H1 (cell line): Measurements from ENCODE around the gene IQCE.

ENCODE experiments used
- EZH2 ChIP-seq: fragments of 200-600 bp; sonication (generic); IDR thresholded peaks from 2 replicates; pipeline ENCODE4 v1.7.1; 2012; ENCODE audit warnings: low read depth, mild to moderate bottlenecking, moderate library complexity, low read length, inconsistent platforms; ENCODE audit not compliant: severe bottlenecking
- GABPA ChIP-seq: IDR thresholded peaks from 2 replicates; pipeline ENCODE4 v1.6.1; 2011; ENCODE audit warnings: mild to moderate bottlenecking, low read length, moderate library complexity, borderline replicate concordance; ENCODE audit not compliant: insufficient read depth
- NRF1 ChIP-seq: IDR thresholded peaks from 2 replicates; pipeline ENCODE4 v1.6.1; 2011; ENCODE audit warnings: mild to moderate bottlenecking, low read depth, low read length, improper control_type of control experiment
- POLR2A ChIP-seq, 2 experiments: IDR thresholded peaks; 1 replicate in 1 of 2; 2 replicates in 1 of 2; pipeline ENCODE4 v1.6.1; 2011; ENCODE audit warnings: low read depth in 2 of 2, low read length in 2 of 2, mild to moderate bottlenecking in 2 of 2; ENCODE audit errors: control extremely low read depth in 1 of 2
- POLR2AphosphoS5 ChIP-seq: IDR thresholded peaks from 2 replicates; pipeline ENCODE4 v1.6.1; 2011; ENCODE audit warnings: low read depth, low read length
- RAD21 ChIP-seq, 2 experiments: IDR thresholded peaks in 1 of 2; conservative IDR thresholded peaks in 1 of 2; 2 replicates each; pipeline ENCODE4 v1.6.1; 2011; ENCODE audit warnings: low read depth in 2 of 2, low read length in 2 of 2, improper control_type of control experiment in 1 of 2, inconsistent platforms in 1 of 2, mild to moderate bottlenecking in 1 of 2, moderate library complexity in 1 of 2
- RBBP5 ChIP-seq: IDR thresholded peaks from 2 replicates; pipeline ENCODE4 v1.7.1; 2012; ENCODE audit warnings: low read depth, mild to moderate bottlenecking, inconsistent platforms, low read length, moderate library complexity, borderline replicate concordance
- SP1 ChIP-seq: IDR thresholded peaks from 2 replicates; pipeline ENCODE4 v1.6.1; 2011; ENCODE audit warnings: low read depth, low read length
- SUZ12 ChIP-seq: fragments of 200-600 bp; sonication (generic); IDR thresholded peaks from 2 replicates; pipeline ENCODE4 v1.6.1; 2012; ENCODE audit warnings: mild to moderate bottlenecking, inconsistent platforms, low read length, moderate library complexity, mixed read lengths
- TAF7 ChIP-seq: optimal IDR thresholded peaks from 2 replicates; pipeline ENCODE3; 2011; ENCODE audit warnings: low read depth, mild to moderate bottlenecking, inconsistent platforms, low read length, moderate library complexity, borderline replicate concordance
- TCF12 ChIP-seq: IDR thresholded peaks from 2 replicates; pipeline ENCODE4 v1.6.1; 2011; ENCODE audit warnings: low read depth, mild to moderate bottlenecking, low read length
- TF ChIP-seq, protein P1 (sequence below), 3 experiments: IDR thresholded peaks; 1 replicate in 2 of 3; 2 replicates in 1 of 3; pipeline versions ENCODE4 v1.5.1 to v1.6.1; 2011; ENCODE audit warnings: low read length in 3 of 3, mild to moderate bottlenecking in 3 of 3, inconsistent platforms in 2 of 3, low read depth in 1 of 3, moderate library complexity in 1 of 3; ENCODE audit not compliant: insufficient read depth in 1 of 3; ENCODE audit errors: control extremely low read depth in 1 of 3
- TF ChIP-seq, protein P2 (sequence below): IDR thresholded peaks from 2 replicates; pipeline ENCODE4 v1.6.1; 2011; ENCODE audit warnings: low read length, improper control_type of control experiment

DNA sequence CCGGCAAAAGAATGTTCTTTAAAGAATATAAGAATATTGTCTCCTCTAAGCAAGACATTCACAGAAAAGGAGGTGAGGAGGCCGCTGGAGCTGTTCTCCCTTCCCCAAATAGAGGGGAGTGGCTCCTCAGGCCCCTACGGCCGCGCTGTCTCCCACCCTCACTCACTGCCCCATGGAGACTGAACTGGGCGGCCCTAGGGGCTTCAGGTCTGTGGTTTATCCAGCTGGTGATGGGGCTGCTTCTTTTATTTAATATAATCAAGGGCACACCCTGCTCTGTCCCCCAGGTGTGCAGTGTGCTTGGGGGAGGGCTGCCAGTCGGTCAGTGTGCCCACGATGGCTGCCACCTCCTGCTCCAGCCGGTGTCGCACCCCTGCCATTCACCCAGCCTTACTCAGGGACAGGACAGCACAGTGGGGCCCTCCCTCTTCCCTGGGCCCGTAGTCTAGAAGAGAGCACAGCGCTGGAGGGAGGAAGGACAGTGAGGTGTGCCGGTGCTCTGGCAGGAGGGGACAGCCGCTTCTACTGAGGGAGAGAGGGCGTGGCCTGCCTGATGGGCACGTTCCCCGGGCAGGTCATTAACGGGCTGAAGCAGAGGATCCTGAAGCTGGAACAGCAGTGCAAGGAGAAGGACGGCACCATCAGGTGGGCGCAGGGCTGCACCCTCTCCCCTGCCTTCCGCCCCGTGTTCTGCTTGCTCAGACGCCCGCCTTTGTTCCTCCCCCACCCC is 23.4 kb downstream of the IQCE start:
- TF ChIP-seq TCF12 (no peak), GABPA (no peak), TAF7 (no peak), POLR2A (IDR thresholded peaks at IDR 0.05; ENCODE audit: control extremely low read depth in 1 of 2, low read depth in 2 of 2, low read length in 2 of 2) (no peak), NRF1 (no peak), POLR2AphosphoS5 (no peak), EZH2 (no peak), SUZ12 (no peak), RBBP5 (no peak), SP1 (no peak), RAD21 (IDR thresholded peaks at IDR 0.05 in 1 of 2, conservative IDR thresholded peaks at IDR 0.05 in 1 of 2; ENCODE audit: low read depth in 2 of 2, low read length in 2 of 2) (no peak)
- TF ChIP-seq, protein P1, sequence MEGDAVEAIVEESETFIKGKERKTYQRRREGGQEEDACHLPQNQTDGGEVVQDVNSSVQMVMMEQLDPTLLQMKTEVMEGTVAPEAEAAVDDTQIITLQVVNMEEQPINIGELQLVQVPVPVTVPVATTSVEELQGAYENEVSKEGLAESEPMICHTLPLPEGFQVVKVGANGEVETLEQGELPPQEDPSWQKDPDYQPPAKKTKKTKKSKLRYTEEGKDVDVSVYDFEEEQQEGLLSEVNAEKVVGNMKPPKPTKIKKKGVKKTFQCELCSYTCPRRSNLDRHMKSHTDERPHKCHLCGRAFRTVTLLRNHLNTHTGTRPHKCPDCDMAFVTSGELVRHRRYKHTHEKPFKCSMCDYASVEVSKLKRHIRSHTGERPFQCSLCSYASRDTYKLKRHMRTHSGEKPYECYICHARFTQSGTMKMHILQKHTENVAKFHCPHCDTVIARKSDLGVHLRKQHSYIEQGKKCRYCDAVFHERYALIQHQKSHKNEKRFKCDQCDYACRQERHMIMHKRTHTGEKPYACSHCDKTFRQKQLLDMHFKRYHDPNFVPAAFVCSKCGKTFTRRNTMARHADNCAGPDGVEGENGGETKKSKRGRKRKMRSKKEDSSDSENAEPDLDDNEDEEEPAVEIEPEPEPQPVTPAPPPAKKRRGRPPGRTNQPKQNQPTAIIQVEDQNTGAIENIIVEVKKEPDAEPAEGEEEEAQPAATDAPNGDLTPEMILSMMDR (IDR thresholded peaks at IDR 0.05; ENCODE audit: control extremely low read depth in 1 of 3, insufficient read depth in 1 of 3, low read depth in 1 of 3, low read length in 3 of 3): no peak
- TF ChIP-seq, protein P2, sequence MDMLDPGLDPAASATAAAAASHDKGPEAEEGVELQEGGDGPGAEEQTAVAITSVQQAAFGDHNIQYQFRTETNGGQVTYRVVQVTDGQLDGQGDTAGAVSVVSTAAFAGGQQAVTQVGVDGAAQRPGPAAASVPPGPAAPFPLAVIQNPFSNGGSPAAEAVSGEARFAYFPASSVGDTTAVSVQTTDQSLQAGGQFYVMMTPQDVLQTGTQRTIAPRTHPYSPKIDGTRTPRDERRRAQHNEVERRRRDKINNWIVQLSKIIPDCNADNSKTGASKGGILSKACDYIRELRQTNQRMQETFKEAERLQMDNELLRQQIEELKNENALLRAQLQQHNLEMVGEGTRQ: no peak
